Stomach (tissue), 9 donors: ENCODE results near the gene PRELID2. TPM values are rescaled to one million over a fixed set of nuclear protein-coding genes. Genes with fewer than 3 reads are reported as not detected.

ENCODE experiments used
- DNase-seq, 2 donors: peaks; one replicate each; pipeline versions ENCODE4 v3.0.0 to v3.0.0-alpha.2; 2013 to 2019
- H3K27ac ChIP-seq, 5 donors: fragments of 200-600 bp in 4 of 5; sonication (generic) in 4 of 5; one replicate each; pipeline ENCODE4 v1.5.1; 2013 to 2019; ENCODE audit warnings: mild to moderate bottlenecking in 1 of 5, moderate library complexity in 1 of 5
- H3K27me3 ChIP-seq, 3 donors: fragments of 200-600 bp; sonication (generic); one replicate each; pipeline ENCODE4 v1.5.1; 2017 to 2019; ENCODE audit warnings: mixed run types in 1 of 3
- H3K36me3 ChIP-seq, 4 donors: fragments of 200-600 bp; sonication (generic); 1 replicate in 3 of 4; 2 replicates in 1 of 4; pipeline ENCODE4 v1.5.1; 2016 to 2019
- H3K4me1 ChIP-seq, 4 donors: fragments of 200-600 bp; sonication (generic); one replicate each; pipeline ENCODE4 v1.5.1; 2016 to 2019
- H3K4me3 ChIP-seq, 4 donors: fragments of 200-600 bp; sonication (generic) in 3 of 4; one replicate each; pipeline ENCODE4 v1.5.1; 2016 to 2019; ENCODE audit warnings: mild to moderate bottlenecking in 1 of 4
- H3K9me3 ChIP-seq, 4 donors: fragments of 200-600 bp; sonication (generic); one replicate each; pipeline ENCODE4 v1.5.1; 2016 to 2019
- EP300 ChIP-seq: sonication (generic); formaldehyde crosslinking; IDR thresholded peaks from one replicate; pipeline ENCODE4 v1.6.1; 2017; ENCODE audit warnings: antibody characterized with exemption
- POLR2A ChIP-seq, 4 donors: fragments of 450-650 bp; IDR thresholded peaks; one replicate each; pipeline ENCODE4 v1.6.1; 2016; ENCODE audit warnings: antibody characterized with exemption in 4 of 4, control low read depth in 2 of 4, mild to moderate bottlenecking in 1 of 4, moderate library complexity in 1 of 4
- POLR2AphosphoS5 ChIP-seq, 3 donors: sonication (generic); formaldehyde crosslinking; IDR thresholded peaks; one replicate each; pipeline ENCODE4 v1.6.1; 2016; ENCODE audit warnings: antibody characterized with exemption in 3 of 3
- WGBS, 5 donors: extraction: QIAGEN DNeasy Blood & Tissue Kit in 3 of 5; methylation state at CpG; one replicate each; pipeline versions ENCODE4 v1.1.5 to v1.1.7; 2013 to 2018; 5-methylcytosine and 5-hydroxymethylcytosine counted together
- intact Hi-C: fragments of 100-400 bp; cut with DNase I; formaldehyde crosslinking; loops from one replicate; pipeline ENCODE4 v1.15.1; 2023; ENCODE audit warnings: low total_unique reads
- polyA plus RNA-seq, 3 donors: library from polyadenylated mRNA; stranded (reverse); fragments of 200-250 nt; gene quantifications; one replicate each; pipeline ENCODE4 v1.2.3, GENCODE V29; 2013
- total RNA-seq, 5 donors: library from RNA; depleted of rRNA; stranded (reverse); fragments of >200 nt; gene quantifications; one replicate each; pipeline versions ENCODE4 v1.1.0 to v1.2.3, GENCODE V29; 2014 to 2016
- TF ChIP-seq, protein P1 (sequence below), 7 experiments: fragments of 450-650 bp in 4 of 7; fragments of 200-600 bp in 3 of 7; sonication (generic) in 3 of 7; IDR thresholded peaks; one replicate each; pipeline ENCODE4 v1.5.1; 2016 to 2019; ENCODE audit warnings: antibody characterized with exemption in 7 of 7, control low read depth in 2 of 7, mild to moderate bottlenecking in 1 of 7
- donor health status: healthy with polysubstance abuse.
- donor health status: Bipolar disorder and iron deficiency.
- donor health status: healthy.

Gene PRELID2
- total and polyA plus RNA-seq, 8 donors = 7.1 to 203 (median 20.3) TPM

GRCh38 chr5:145791866-145792265 lies 43.3 kb downstream of the PRELID2 start:
- intact Hi-C loops = no loop called here
- Histone ChIP-seq H3K36me3 (peaks cover 0 to 24% (median 11%) of the 10 kb centered on the region in 4 donors), H3K4me3 (no peak overlapping the region), H3K4me1 (no peaks in the 10 kb centered on the region), H3K27me3 (no peaks in the 10 kb centered on the region), H3K9me3 (no peaks in the 10 kb centered on the region), H3K27ac (no peak overlapping the region)
- DNase-seq = no peak
- TF ChIP-seq, protein P1, sequence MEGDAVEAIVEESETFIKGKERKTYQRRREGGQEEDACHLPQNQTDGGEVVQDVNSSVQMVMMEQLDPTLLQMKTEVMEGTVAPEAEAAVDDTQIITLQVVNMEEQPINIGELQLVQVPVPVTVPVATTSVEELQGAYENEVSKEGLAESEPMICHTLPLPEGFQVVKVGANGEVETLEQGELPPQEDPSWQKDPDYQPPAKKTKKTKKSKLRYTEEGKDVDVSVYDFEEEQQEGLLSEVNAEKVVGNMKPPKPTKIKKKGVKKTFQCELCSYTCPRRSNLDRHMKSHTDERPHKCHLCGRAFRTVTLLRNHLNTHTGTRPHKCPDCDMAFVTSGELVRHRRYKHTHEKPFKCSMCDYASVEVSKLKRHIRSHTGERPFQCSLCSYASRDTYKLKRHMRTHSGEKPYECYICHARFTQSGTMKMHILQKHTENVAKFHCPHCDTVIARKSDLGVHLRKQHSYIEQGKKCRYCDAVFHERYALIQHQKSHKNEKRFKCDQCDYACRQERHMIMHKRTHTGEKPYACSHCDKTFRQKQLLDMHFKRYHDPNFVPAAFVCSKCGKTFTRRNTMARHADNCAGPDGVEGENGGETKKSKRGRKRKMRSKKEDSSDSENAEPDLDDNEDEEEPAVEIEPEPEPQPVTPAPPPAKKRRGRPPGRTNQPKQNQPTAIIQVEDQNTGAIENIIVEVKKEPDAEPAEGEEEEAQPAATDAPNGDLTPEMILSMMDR (IDR thresholded peaks at IDR 0.05) = no peak
- TF ChIP-seq EP300 (no peak), POLR2A (IDR thresholded peaks at IDR 0.05) (no peak), POLR2AphosphoS5 (IDR thresholded peaks at IDR 0.05) (no peak)
- 92 to 97% (median 93%) methylated on average over 9 of the region's 9 CpGs for WGBS, 5 donors

- Histone ChIP-seq H3K27me3 (no peaks in the 10 kb centered on the region), H3K27ac (no peak overlapping the region), H3K36me3 (peaks cover 0 to 21% (median 17%) of the 10 kb centered on the region in 4 donors), H3K9me3 (no peaks in the 10 kb centered on the region), H3K4me1 (no peaks in the 10 kb centered on the region), H3K4me3 (no peak overlapping the region)
- DNase-seq = no peak
- 0 to 23% (median 4%) methylated on average over 1 of the region's 1 CpG for WGBS, 5 donors
- intact Hi-C loops = no loop called here
- TF ChIP-seq, protein P1 (IDR thresholded peaks at IDR 0.05) = no peak
- TF ChIP-seq EP300 (no peak), POLR2AphosphoS5 (IDR thresholded peaks at IDR 0.05) (no peak), POLR2A (IDR thresholded peaks at IDR 0.05) (no peak)
These were observed 47.1 kb downstream of the PRELID2 start for GRCh38 chr5:145787996-145788395.

DNA sequence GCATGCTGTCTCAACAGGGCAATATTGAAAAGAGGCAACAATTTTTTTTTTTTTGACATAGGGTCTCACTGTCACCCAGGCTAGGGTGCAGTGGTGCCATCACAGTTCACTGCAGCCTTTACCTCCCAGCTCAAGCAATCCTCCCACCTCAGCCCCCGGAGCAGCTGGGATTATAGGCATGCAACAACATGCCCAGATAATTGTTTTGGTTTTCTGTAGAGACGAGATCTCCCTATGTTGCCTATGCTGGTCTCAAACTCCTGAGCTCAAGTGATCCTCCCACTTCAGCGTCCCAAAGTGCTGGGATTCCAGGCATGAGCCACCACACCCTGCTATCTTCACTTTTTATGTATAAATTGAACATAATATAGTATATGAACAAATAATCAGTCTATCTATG lies 47.6 kb downstream of the PRELID2 start:
- H3K9me3 ChIP-seq = no peaks in the 10 kb centered on the region
- no peak overlapping the region for H3K4me3 ChIP-seq
- H3K27ac ChIP-seq = no peak overlapping the region
- intact Hi-C loops = no loop called here
- TF ChIP-seq EP300 (no peak), POLR2A (IDR thresholded peaks at IDR 0.05) (no peak), POLR2AphosphoS5 (IDR thresholded peaks at IDR 0.05) (no peak)
- TF ChIP-seq, protein P1 (IDR thresholded peaks at IDR 0.05) = no peak
- 89 to 95% (median 93%) methylated on average over 3 of the region's 3 CpGs for WGBS, 5 donors
- H3K27me3 ChIP-seq = no peaks in the 10 kb centered on the region
- no peak for DNase-seq
- H3K4me1 ChIP-seq = no peaks in the 10 kb centered on the region
- H3K36me3 ChIP-seq = peaks cover 0 to 26% (median 17%) of the 10 kb centered on the region in 4 donors

DNA sequence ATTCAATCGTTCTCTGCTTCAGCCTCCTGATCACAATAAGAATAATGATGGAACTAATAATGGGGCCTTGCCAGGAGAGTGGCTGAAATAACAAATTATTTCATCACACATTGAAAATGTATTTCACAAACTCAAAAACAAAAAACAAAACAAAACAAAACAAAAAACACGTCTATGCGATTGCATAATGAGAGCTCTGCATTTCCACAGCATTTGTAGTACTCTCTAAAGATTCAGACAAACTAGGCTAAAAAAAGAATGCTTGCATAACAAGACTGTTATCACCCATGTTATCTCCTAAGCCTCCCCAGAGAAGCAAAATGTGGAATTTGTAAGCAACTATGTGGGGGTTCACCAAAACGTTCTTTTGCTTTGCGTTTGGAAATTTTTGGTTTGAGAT lies 48.1 kb downstream of the PRELID2 start:
- H3K36me3 ChIP-seq = peaks cover 0 to 31% (median 17%) of the 10 kb centered on the region in 4 donors
- no peaks in the 10 kb centered on the region for H3K9me3 ChIP-seq
- 81 to 90% (median 85%) methylated on average over 5 of the region's 5 CpGs for WGBS, 5 donors
- H3K27me3 ChIP-seq = no peaks in the 10 kb centered on the region
- H3K4me1 ChIP-seq = no peaks in the 10 kb centered on the region
- intact Hi-C loops = no loop called here
- DNase-seq = no peak
- no peak overlapping the region for H3K27ac ChIP-seq
- H3K4me3 ChIP-seq = no peak overlapping the region
- TF ChIP-seq EP300 (no peak), POLR2AphosphoS5 (IDR thresholded peaks at IDR 0.05) (no peak), POLR2A (IDR thresholded peaks at IDR 0.05) (no peak)
- TF ChIP-seq, protein P1 (IDR thresholded peaks at IDR 0.05) = no peak
